Panc1 (cell line): Measurements from ENCODE around the gene SPATA17. TPM values are rescaled to one million over a fixed set of nuclear protein-coding genes. Genes with fewer than 3 reads are reported as not detected.

Experiments
- ATAC-seq: fragments of 200-7000 bp; cut with Tn5 transposase; 2 replicates; pipeline ENCODE4 v1.9.1; 2020; ENCODE audit warnings: mild to moderate bottlenecking, moderate library complexity
- BruUV-seq: library from RNA; stranded (reverse); fragments of 400-500 nt; replicated peaks from 2 replicates; lab custom pipeline; 2021; lab: Mats Ljungman, UMichigan
- CTCF ChIA-PET: fragments of 300-600 bp; sonication (Branson Sonifier 250); formaldehyde crosslinking; loops from one replicate; lab custom pipeline; 2022; ENCODE audit warnings: antibody characterized with exemption; lab: Charles Lee
- POLR2A ChIA-PET: fragments of 300-600 bp; sonication (Branson Sonifier 250); formaldehyde crosslinking; loops from one replicate; lab custom pipeline; 2022; ENCODE audit warnings: antibody characterized with exemption; lab: Charles Lee
- DNase-seq: peaks from one replicate; pipeline ENCODE4 v3.0.0-alpha.2; 2010; ENCODE audit warnings: low read depth, low spot score
- H3K27ac ChIP-seq: 2 replicates; pipeline ENCODE4 v1.5.1; 2011; ENCODE audit warnings: mild to moderate bottlenecking, low read length, inconsistent platforms
- H3K27me3 ChIP-seq: fragments of 200-500 bp; sonication (Bioruptor generic); 2 replicates; pipeline ENCODE4 v1.6.0; 2014; ENCODE audit warnings: low read length, inconsistent platforms; ENCODE audit not compliant: control insufficient read depth, insufficient read depth
- H3K36me3 ChIP-seq: fragments of 200-500 bp; sonication (Bioruptor generic); 2 replicates; pipeline ENCODE4 v1.5.1; 2014; ENCODE audit warnings: inconsistent platforms, mild to moderate bottlenecking, low read length, moderate library complexity; ENCODE audit not compliant: control insufficient read depth, insufficient read depth
- H3K4me1 ChIP-seq: 2 replicates; pipeline ENCODE4 v1.5.1; 2011; ENCODE audit warnings: inconsistent platforms, mild to moderate bottlenecking, low read length, moderate library complexity; ENCODE audit not compliant: control insufficient read depth, insufficient read depth
- H3K4me3 ChIP-seq, 2 experiments: 2 replicates each; pipeline ENCODE4 v1.5.1; 2011 to 2012; ENCODE audit warnings: low read depth in 2 of 2, low read length in 2 of 2, mild to moderate bottlenecking in 2 of 2, inconsistent platforms in 1 of 2, moderate library complexity in 1 of 2
- H3K9me3 ChIP-seq: fragments of 200-500 bp; sonication (Bioruptor generic); 2 replicates; pipeline ENCODE4 v1.5.1; 2014; ENCODE audit warnings: low read depth, mild to moderate bottlenecking, inconsistent platforms, low read length, moderate library complexity; ENCODE audit not compliant: control insufficient read depth, insufficient read depth
- CTCF ChIP-seq: fragments of 450-650 bp; IDR thresholded peaks from 2 replicates; pipeline ENCODE4 v1.5.1; 2017; ENCODE audit warnings: mild to moderate bottlenecking
- POLR2AphosphoS5 ChIP-seq: IDR thresholded peaks from 2 replicates; pipeline ENCODE4 v1.6.1; 2012; ENCODE audit warnings: mild to moderate bottlenecking, low read depth, low read length, moderate library complexity
- SIN3A ChIP-seq: IDR thresholded peaks from 2 replicates; pipeline ENCODE4 v1.6.1; 2012; ENCODE audit warnings: low read depth, mild to moderate bottlenecking, low read length, moderate library complexity, borderline replicate concordance; ENCODE audit not compliant: insufficient read depth
- TCF7L2 ChIP-seq: IDR thresholded peaks from 2 replicates; pipeline ENCODE4 v1.6.1; 2011; ENCODE audit warnings: mild to moderate bottlenecking, low read depth, low read length, inconsistent platforms
- in situ Hi-C: cut with HindIII; loops from 2 replicates; pipeline ENCODE4 v1.10.0; 2016; ENCODE audit warnings: low sequenced_read_pairs, low pct_unique_long_range_greater_than_20kb
- intact Hi-C: fragments of 100-400 bp; cut with micrococcal nuclease; formaldehyde crosslinking; loops from one replicate; pipeline ENCODE4 v1.10.0; 2022; ENCODE audit not compliant: unreplicated experiment
- total RNA-seq: library from RNA; stranded (reverse); gene quantifications from one replicate; pipeline ENCODE4 v1.2.1, GENCODE V29; 2021; ENCODE audit not compliant: unreplicated experiment
- TF ChIP-seq, protein P1 (sequence below), 2 experiments: IDR thresholded peaks; 2 replicates each; pipeline ENCODE4 v1.6.1; 2011 to 2012; ENCODE audit warnings: low read depth in 2 of 2, control low read depth in 1 of 2, low read length in 1 of 2, mild to moderate bottlenecking in 1 of 2, moderate library complexity in 1 of 2; ENCODE audit not compliant: insufficient read depth in 1 of 2

The SPATA17 gene
- total RNA-seq, 1 experiment from 2014 or later = 0.51 TPM

DNA sequence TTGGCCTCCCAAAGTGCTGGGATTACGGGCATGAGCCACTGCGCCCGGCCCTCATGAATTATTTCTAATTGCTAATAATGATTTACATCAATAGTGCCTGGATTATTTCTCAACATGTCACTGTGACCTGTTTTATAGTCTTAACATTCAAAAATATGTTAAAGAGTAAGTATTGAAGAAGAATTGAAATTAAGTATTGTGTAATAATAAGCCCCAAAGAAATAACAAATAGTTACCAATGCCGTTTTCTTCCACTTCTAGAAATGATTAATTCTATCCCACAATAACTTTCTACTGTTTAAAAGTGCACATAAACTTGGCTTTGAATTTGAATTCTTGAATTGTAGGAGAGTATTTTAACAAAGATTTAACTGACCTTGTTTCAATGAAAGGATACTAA lies 19.5 kb downstream of the SPATA17 start:
- in situ Hi-C loops (no loop called here), intact Hi-C loops (no loop called here)
- DNase-seq (no peak), ATAC-seq (no peak)
- TF ChIP-seq, protein P1, sequence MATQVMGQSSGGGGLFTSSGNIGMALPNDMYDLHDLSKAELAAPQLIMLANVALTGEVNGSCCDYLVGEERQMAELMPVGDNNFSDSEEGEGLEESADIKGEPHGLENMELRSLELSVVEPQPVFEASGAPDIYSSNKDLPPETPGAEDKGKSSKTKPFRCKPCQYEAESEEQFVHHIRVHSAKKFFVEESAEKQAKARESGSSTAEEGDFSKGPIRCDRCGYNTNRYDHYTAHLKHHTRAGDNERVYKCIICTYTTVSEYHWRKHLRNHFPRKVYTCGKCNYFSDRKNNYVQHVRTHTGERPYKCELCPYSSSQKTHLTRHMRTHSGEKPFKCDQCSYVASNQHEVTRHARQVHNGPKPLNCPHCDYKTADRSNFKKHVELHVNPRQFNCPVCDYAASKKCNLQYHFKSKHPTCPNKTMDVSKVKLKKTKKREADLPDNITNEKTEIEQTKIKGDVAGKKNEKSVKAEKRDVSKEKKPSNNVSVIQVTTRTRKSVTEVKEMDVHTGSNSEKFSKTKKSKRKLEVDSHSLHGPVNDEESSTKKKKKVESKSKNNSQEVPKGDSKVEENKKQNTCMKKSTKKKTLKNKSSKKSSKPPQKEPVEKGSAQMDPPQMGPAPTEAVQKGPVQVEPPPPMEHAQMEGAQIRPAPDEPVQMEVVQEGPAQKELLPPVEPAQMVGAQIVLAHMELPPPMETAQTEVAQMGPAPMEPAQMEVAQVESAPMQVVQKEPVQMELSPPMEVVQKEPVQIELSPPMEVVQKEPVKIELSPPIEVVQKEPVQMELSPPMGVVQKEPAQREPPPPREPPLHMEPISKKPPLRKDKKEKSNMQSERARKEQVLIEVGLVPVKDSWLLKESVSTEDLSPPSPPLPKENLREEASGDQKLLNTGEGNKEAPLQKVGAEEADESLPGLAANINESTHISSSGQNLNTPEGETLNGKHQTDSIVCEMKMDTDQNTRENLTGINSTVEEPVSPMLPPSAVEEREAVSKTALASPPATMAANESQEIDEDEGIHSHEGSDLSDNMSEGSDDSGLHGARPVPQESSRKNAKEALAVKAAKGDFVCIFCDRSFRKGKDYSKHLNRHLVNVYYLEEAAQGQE (IDR thresholded peaks at IDR 0.05; ENCODE audit: insufficient read depth in 1 of 2, low read depth in 2 of 2, low read length in 1 of 2) = no peak
- TF ChIP-seq TCF7L2 (no peak), SIN3A (no peak), CTCF (no peak), POLR2AphosphoS5 (no peak)
- BruUV-seq = no TSS peak
- no peaks in the 10 kb centered on the region for H3K9me3 ChIP-seq
- POLR2A ChIA-PET = no interaction called here
- CTCF ChIA-PET = no interaction called here
- no peaks in the 10 kb centered on the region for H3K36me3 ChIP-seq
- H3K27ac ChIP-seq = no peak overlapping the region
- no peaks in the 10 kb centered on the region for H3K4me1 ChIP-seq
- no peak overlapping the region for H3K4me3 ChIP-seq
- H3K27me3 ChIP-seq = no peaks in the 10 kb centered on the region

DNA sequence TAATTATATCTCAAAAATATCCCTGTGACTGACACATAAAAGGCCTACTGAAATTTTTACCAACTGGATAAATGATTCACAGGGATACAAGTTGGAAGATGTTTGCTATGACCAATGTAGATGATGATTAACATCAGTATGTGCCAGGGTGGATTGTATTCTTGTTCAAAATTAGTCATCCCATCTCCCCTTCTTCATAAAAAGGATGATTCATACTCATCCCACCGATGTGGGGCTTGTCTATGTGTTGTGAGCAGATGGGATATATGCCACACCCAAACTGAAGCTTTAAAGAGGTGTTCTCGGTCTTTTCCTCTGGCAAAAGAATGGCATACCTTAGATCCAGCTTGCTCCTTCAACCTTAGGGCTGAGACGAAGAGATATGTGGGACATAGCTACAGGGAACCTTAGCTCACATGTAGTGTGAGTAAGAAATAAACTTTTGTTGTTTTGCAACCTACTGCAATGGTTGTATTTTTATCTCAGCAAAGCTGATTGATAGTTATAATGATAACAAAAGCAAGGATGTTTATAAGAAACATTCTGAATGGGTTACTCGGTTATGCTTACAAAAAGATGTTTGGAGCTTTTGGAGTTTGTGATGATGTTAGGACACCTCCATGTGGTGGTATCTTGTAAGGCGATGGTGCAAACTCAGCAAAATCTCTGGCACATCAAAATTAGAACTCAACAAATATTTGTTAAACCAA lies 29.4 kb downstream of the SPATA17 start:
- ATAC-seq = peak; percentile 42; the same call in 1 of the 2 replicates

More for the DNA sequence above, 29.4 kb downstream of the SPATA17 start:
- peak; percentile 17 for DNase-seq
- no peak overlapping the region for H3K27ac ChIP-seq
- intact Hi-C loops = no loop called here
- no peak for TF ChIP-seq POLR2AphosphoS5
- TF ChIP-seq, protein P1 (IDR thresholded peaks at IDR 0.05; ENCODE audit: insufficient read depth in 1 of 2, low read depth in 2 of 2, low read length in 1 of 2) = no peak
- TF ChIP-seq CTCF = peak; percentile 32; the same call in 1 of the 2 replicates
- no peaks in the 10 kb centered on the region for H3K9me3 ChIP-seq
- POLR2A ChIA-PET = no interaction called here
- in situ Hi-C loops = no loop called here
- no peak overlapping the region for H3K4me3 ChIP-seq
- H3K36me3 ChIP-seq = no peaks in the 10 kb centered on the region
- CTCF ChIA-PET = no interaction called here
- no TSS peak for BruUV-seq
- H3K4me1 ChIP-seq = no peaks in the 10 kb centered on the region
- no peaks in the 10 kb centered on the region for H3K27me3 ChIP-seq
